Measurements from ENCODE around the gene PPP1R9B.

Gene PPP1R9B

GRCh38 chr17:50153650-50154575 lies 3.4 kb upstream of the PPP1R9B start:
- TF ChIP-seq CTCF (IDR thresholded peaks at IDR 0.05; ENCODE audit: low read depth, low read length) = no peak
- H3K4me3 ChIP-seq (ENCODE audit: low read depth, low read length) = no peak overlapping the region

GRCh38 chr17:50152736-50153135 lies 2.3 kb upstream of the PPP1R9B start:
- no peak overlapping the region for H3K4me3 ChIP-seq (ENCODE audit: low read depth, low read length)

GRCh38 chr17:50151937-50152547 lies 1.6 kb upstream of the PPP1R9B start:
- H3K4me3 ChIP-seq (ENCODE audit: low read depth, low read length) = peak overlapping the region; percentile 80
- no peak for TF ChIP-seq CTCF (IDR thresholded peaks at IDR 0.05; ENCODE audit: low read depth, low read length)

More at GRCh38 chr17:50152736-50153135, 2.3 kb upstream of the PPP1R9B start:
- no peak for TF ChIP-seq CTCF (IDR thresholded peaks at IDR 0.05; ENCODE audit: low read depth, low read length)

GRCh38 chr17:50151041-50151936 lies 812 bp upstream of the PPP1R9B start:
- peak; percentile 55 for TF ChIP-seq CTCF (IDR thresholded peaks at IDR 0.05; ENCODE audit: low read depth, low read length)
- peak overlapping the region; percentile 80 for H3K4me3 ChIP-seq (ENCODE audit: low read depth, low read length)

GRCh38 chr17:50149417-50150353 lies 792 bp downstream of the PPP1R9B start:
- no peak for TF ChIP-seq CTCF (IDR thresholded peaks at IDR 0.05; ENCODE audit: low read depth, low read length)
- peak overlapping the region; percentile 80 for H3K4me3 ChIP-seq (ENCODE audit: low read depth, low read length)

- TF ChIP-seq CTCF (IDR thresholded peaks at IDR 0.05; ENCODE audit: low read depth, low read length) = no peak
- peak overlapping the region; percentile 80 for H3K4me3 ChIP-seq (ENCODE audit: low read depth, low read length)
Measured at GRCh38 chr17:50149091-50149416, 1.4 kb downstream of the PPP1R9B start.

All from WI38 (cell line).